Suprapubic skin (tissue), 4 donors: Measurements from ENCODE around the gene JSRP1.

Experiments
- EP300 ChIP-seq: sonication (generic); formaldehyde crosslinking; IDR thresholded peaks from one replicate; pipeline ENCODE4 v1.6.1; 2017; ENCODE audit warnings: antibody characterized with exemption
- POLR2A ChIP-seq, 2 donors: fragments of 450-650 bp; IDR thresholded peaks; one replicate each; pipeline ENCODE4 v1.6.1; 2017; ENCODE audit warnings: antibody characterized with exemption in 2 of 2, mild to moderate bottlenecking in 2 of 2, moderate library complexity in 2 of 2
- POLR2AphosphoS5 ChIP-seq, 3 donors: sonication (generic); formaldehyde crosslinking; IDR thresholded peaks; one replicate each; pipeline ENCODE4 v1.6.1; 2017; ENCODE audit warnings: antibody characterized with exemption in 3 of 3
- TF ChIP-seq, protein P1 (sequence below), 2 donors: fragments of 200-600 bp in 1 of 2; fragments of 450-650 bp in 1 of 2; sonication (generic) in 1 of 2; IDR thresholded peaks; one replicate each; pipeline ENCODE4 v1.5.1; 2016 to 2019; ENCODE audit warnings: antibody characterized with exemption in 2 of 2, mild to moderate bottlenecking in 1 of 2, moderate library complexity in 1 of 2

DNA sequence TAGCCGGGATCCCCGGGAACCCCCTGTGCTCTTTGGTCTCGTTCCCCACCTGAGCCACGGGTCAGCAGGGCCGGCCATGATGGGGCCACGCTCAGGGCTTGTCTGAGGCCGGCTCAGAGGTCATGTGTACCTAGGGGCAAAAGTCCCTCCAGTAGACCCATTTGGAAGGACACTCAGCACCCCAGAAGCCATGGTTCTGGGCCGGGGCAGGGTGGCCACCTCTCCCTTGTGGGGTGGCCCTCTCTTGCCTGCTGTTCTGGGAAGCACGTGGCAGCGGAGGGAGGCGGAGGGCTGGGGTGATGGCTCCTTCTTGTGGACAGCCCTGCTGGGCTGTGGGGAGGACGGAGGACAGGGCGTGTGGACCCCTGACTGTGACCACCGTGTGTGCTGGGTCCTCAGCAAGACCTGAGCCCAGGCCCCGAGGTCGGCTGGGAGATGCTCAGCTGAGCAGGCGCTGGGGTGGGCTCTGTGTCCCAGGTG is 32.2 kb upstream of the JSRP1 start:
- TF ChIP-seq, protein P1, sequence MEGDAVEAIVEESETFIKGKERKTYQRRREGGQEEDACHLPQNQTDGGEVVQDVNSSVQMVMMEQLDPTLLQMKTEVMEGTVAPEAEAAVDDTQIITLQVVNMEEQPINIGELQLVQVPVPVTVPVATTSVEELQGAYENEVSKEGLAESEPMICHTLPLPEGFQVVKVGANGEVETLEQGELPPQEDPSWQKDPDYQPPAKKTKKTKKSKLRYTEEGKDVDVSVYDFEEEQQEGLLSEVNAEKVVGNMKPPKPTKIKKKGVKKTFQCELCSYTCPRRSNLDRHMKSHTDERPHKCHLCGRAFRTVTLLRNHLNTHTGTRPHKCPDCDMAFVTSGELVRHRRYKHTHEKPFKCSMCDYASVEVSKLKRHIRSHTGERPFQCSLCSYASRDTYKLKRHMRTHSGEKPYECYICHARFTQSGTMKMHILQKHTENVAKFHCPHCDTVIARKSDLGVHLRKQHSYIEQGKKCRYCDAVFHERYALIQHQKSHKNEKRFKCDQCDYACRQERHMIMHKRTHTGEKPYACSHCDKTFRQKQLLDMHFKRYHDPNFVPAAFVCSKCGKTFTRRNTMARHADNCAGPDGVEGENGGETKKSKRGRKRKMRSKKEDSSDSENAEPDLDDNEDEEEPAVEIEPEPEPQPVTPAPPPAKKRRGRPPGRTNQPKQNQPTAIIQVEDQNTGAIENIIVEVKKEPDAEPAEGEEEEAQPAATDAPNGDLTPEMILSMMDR (IDR thresholded peaks at IDR 0.05), result no peak
- TF ChIP-seq POLR2AphosphoS5 (IDR thresholded peaks at IDR 0.05), result no peak
- no peak for TF ChIP-seq POLR2A (IDR thresholded peaks at IDR 0.05)
- TF ChIP-seq EP300, result no peak
